HepG2 (cell line): ENCODE measurements around the gene SEZ6. TPM values are rescaled to one million over a fixed set of nuclear protein-coding genes. Genes with fewer than 3 reads are reported as not detected.

Experiments
- AHR ChIP-seq: IDR thresholded peaks from 2 replicates; pipeline ENCODE4 v1.6.1; 2018; ENCODE audit warnings: missing genetic modification reagents, missing compliant biosample characterization
- ARHGAP35 ChIP-seq: sonication (generic); formaldehyde crosslinking; IDR thresholded peaks from 2 replicates; pipeline ENCODE4 v1.9.0; 2022; ENCODE audit warnings: mild to moderate bottlenecking, inconsistent platforms, moderate library complexity, missing genetic modification reagents, borderline replicate concordance
- BATF2 ChIP-seq: sonication (generic); formaldehyde crosslinking; IDR thresholded peaks from 2 replicates; pipeline ENCODE4 v1.8.0; 2022; ENCODE audit warnings: mild to moderate bottlenecking, missing genetic modification reagents, moderate library complexity
- BCLAF1 ChIP-seq: fragments of 450-650 bp; IDR thresholded peaks from 2 replicates; pipeline ENCODE4 v1.6.1; 2017; ENCODE audit warnings: mild to moderate bottlenecking
- CEBPG ChIP-seq: IDR thresholded peaks from 2 replicates; pipeline ENCODE4 v1.6.1; 2016
- ELF1 ChIP-seq: sonication (generic); formaldehyde crosslinking; IDR thresholded peaks from 2 replicates; pipeline ENCODE4 v1.4.0; 2020; ENCODE audit warnings: missing genetic modification reagents
- ETV6 ChIP-seq: sonication (generic); formaldehyde crosslinking; conservative IDR thresholded peaks from 2 replicates; pipeline ENCODE4 v1.4.0; 2020; ENCODE audit warnings: missing genetic modification reagents
- FIP1L1 ChIP-seq: fragments of 200-400 bp; formaldehyde crosslinking; IDR thresholded peaks from 2 replicates; pipeline ENCODE4 v1.6.1; 2018; ENCODE audit warnings: low read depth, mild to moderate bottlenecking, low read length, moderate library complexity, borderline replicate concordance; ENCODE audit not compliant: insufficient read depth
- GABPA ChIP-seq, 2 experiments: IDR thresholded peaks; 2 replicates each; pipeline ENCODE4 v1.6.1; 2011 to 2016; ENCODE audit warnings: low read depth in 2 of 2, low read length in 1 of 2, missing biosample characterization in 1 of 2, missing genetic modification characterization in 1 of 2
- JUNB ChIP-seq: sonication (generic); formaldehyde crosslinking; IDR thresholded peaks from 2 replicates; pipeline ENCODE4 v1.8.0; 2022; ENCODE audit warnings: missing genetic modification reagents, mild to moderate bottlenecking, borderline replicate concordance
- KAT2B ChIP-seq: fragments of 150-350 bp; IDR thresholded peaks from 2 replicates; pipeline ENCODE4 v1.6.1; 2014; ENCODE audit warnings: low read depth, low read length, borderline replicate concordance
- MAF1 ChIP-seq: sonication (generic); formaldehyde crosslinking; IDR thresholded peaks from 2 replicates; pipeline ENCODE4 v1.5.0; 2020; ENCODE audit warnings: missing genetic modification reagents, borderline replicate concordance
- MBD4 ChIP-seq: IDR thresholded peaks from 2 replicates; pipeline ENCODE4 v1.6.1; 2012; ENCODE audit warnings: low read length, inconsistent platforms, borderline replicate concordance
- PHB2 ChIP-seq: fragments of 450-650 bp; IDR thresholded peaks from 2 replicates; pipeline ENCODE4 v1.6.1; 2018; ENCODE audit not compliant: partially characterized antibody
- SRF ChIP-seq: IDR thresholded peaks from 2 replicates; pipeline ENCODE4 v1.6.1; 2011; ENCODE audit warnings: mild to moderate bottlenecking, low read depth, low read length, moderate library complexity
- STAG1 ChIP-seq: sonication (generic); formaldehyde crosslinking; IDR thresholded peaks from 2 replicates; pipeline ENCODE4 v1.4.0; 2020; ENCODE audit warnings: missing genetic modification reagents
- TAF15 ChIP-seq: fragments of 200-400 bp; formaldehyde crosslinking; IDR thresholded peaks from one replicate; pipeline ENCODE4 v1.6.1; 2018; ENCODE audit warnings: mild to moderate bottlenecking, low read depth, low read length; ENCODE audit not compliant: poor library complexity, severe bottlenecking
- TEF ChIP-seq: sonication (generic); formaldehyde crosslinking; IDR thresholded peaks from 2 replicates; pipeline ENCODE4 v1.5.0; 2020; ENCODE audit warnings: missing genetic modification reagents
- ZKSCAN1 ChIP-seq: fragments of 150-350 bp; IDR thresholded peaks from 2 replicates; pipeline ENCODE4 v1.6.1; 2014; ENCODE audit warnings: low read length
- ZNF20 ChIP-seq: sonication (generic); formaldehyde crosslinking; IDR thresholded peaks from 2 replicates; pipeline ENCODE4 v1.4.0; 2020; ENCODE audit warnings: mild to moderate bottlenecking, moderate library complexity, missing genetic modification reagents
- ZNF207 ChIP-seq: fragments of 450-650 bp; IDR thresholded peaks from 2 replicates; pipeline ENCODE4 v1.6.1; 2016; ENCODE audit warnings: antibody characterized with exemption, borderline replicate concordance
- ZNF256 ChIP-seq: sonication (generic); formaldehyde crosslinking; conservative IDR thresholded peaks from 2 replicates; pipeline ENCODE4 v1.4.0; 2020; ENCODE audit warnings: missing genetic modification reagents
- ZNF263 ChIP-seq: sonication (generic); formaldehyde crosslinking; IDR thresholded peaks from 2 replicates; pipeline ENCODE4 v1.4.0; 2020; ENCODE audit warnings: missing genetic modification reagents
- ZNF3 ChIP-seq: IDR thresholded peaks from 2 replicates; pipeline ENCODE4 v1.7.0; 2017; ENCODE audit warnings: inconsistent platforms
- ZNF317 ChIP-seq: sonication (generic); formaldehyde crosslinking; IDR thresholded peaks from 2 replicates; pipeline ENCODE4 v1.5.0; 2020; ENCODE audit warnings: mild to moderate bottlenecking, missing genetic modification reagents
- ZNF326 ChIP-seq: sonication (generic); formaldehyde crosslinking; IDR thresholded peaks from 2 replicates; pipeline ENCODE4 v1.4.0; 2020; ENCODE audit warnings: missing genetic modification reagents, borderline replicate concordance
- ZNF354B ChIP-seq: sonication (generic); formaldehyde crosslinking; IDR thresholded peaks from 2 replicates; pipeline ENCODE4 v1.8.0; 2022; ENCODE audit warnings: mild to moderate bottlenecking, missing genetic modification reagents
- ZNF672 ChIP-seq: sonication (generic); formaldehyde crosslinking; IDR thresholded peaks from 2 replicates; pipeline ENCODE4 v1.8.1; 2022; ENCODE audit warnings: missing genetic modification reagents
- ZNF678 ChIP-seq: sonication (generic); formaldehyde crosslinking; IDR thresholded peaks from 2 replicates; pipeline ENCODE4 v1.4.0; 2020; ENCODE audit warnings: mild to moderate bottlenecking, missing genetic modification reagents
- ZNF782 ChIP-seq: sonication (generic); formaldehyde crosslinking; IDR thresholded peaks from 2 replicates; pipeline ENCODE4 v1.4.0; 2020; ENCODE audit warnings: missing genetic modification reagents, mild to moderate bottlenecking, borderline replicate concordance
- polyA plus RNA-seq, 8 experiments: library from polyadenylated mRNA; depleted of rRNA in 3 of 8; stranded (reverse) in 7 of 8; unstranded in 1 of 8; fragments of >200 nt; fragmentation: Illumina TruSeq in 4 of 8; extraction: Trizol in 4 of 8; gene quantifications; 2 replicates each; pipeline versions ENCODE4 v1.2.1 to v1.2.3, GENCODE V29; 2011 to 2016; ENCODE audit warnings: low read depth in 4 of 8, missing spikeins in 1 of 8, mixed read lengths in 1 of 8; ENCODE audit not compliant: insufficient read depth in 1 of 8
- total RNA-seq, 5 experiments: library from RNA; depleted of rRNA; stranded (reverse); fragments of >200 nt; fragmentation: Illumina TruSeq; extraction: Trizol; gene quantifications; 2 replicates each; pipeline ENCODE4 v1.2.3, GENCODE V29; 2016; ENCODE audit warnings: low read depth in 1 of 5

SEZ6 gene
- total and polyA plus RNA-seq, 2 of the 13 experiments (the other 11 are each of a cell fraction or from before 2014, with no cell fraction given) = not detected

DNA sequence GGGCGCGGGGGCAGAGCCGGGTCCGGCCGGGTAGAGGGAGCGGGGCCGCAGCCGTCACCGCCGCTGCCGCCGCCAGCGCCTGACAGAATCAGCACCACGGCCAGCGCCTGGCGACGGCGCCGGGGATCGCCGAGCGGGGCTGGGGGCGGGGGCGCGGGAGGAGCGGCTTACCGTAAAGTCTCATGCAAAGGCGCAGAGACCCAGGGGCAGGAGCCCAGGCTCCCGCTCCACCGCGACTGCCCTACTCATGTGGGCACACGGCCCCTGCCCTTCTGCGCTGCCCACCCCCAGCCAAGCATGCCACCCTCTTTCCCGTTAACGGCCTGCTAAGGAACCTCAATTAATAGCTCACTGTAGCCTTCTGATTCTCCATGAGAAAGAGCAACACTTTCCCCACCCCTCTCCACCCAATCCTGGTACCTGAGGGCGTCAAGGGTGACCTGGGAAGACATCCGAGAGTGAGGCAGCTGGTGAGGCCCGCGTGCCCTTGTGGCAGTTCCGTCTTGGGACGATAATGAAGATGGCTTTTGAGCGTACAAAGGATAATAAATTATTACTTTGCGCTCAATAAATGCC lies at the start of gene SEZ6 (continued):
- TF ChIP-seq ZNF20 (CRISPR knock-in tag) = no peak
- TF ChIP-seq GABPA (IDR thresholded peaks at IDR 0.05; ENCODE audit: low read depth, low read length) = no peak
- no peak for TF ChIP-seq GABPA (CRISPR knock-in tag; IDR thresholded peaks at IDR 0.05; ENCODE audit: low read depth)
- TF ChIP-seq MAF1 (CRISPR knock-in tag) = peak; percentile 90; the same call in 1 of the 2 replicates
- no peak for TF ChIP-seq TAF15
- TF ChIP-seq BATF2 (CRISPR knock-in tag) = peak; percentile 82; the same call in 1 of the 2 replicates
- TF ChIP-seq ZKSCAN1 = no peak
- TF ChIP-seq ARHGAP35 (CRISPR knock-in tag) = peak; percentile 82; the same call in 1 of the 2 replicates
- no peak for TF ChIP-seq ZNF326
- TF ChIP-seq KAT2B = no peak
- TF ChIP-seq ELF1 = no peak
- peak; percentile 89; the same call in 1 of the 2 replicates for TF ChIP-seq AHR (CRISPR knock-in tag)
- TF ChIP-seq ZNF782 (CRISPR knock-in tag) = peak; percentile 77; the same call in 1 of the 2 replicates
- no peak for TF ChIP-seq ZNF3 (CRISPR knock-in tag)
- no peak for TF ChIP-seq PHB2
- TF ChIP-seq SRF = no peak
- peak; percentile 77 for TF ChIP-seq ZNF263 (CRISPR knock-in tag)
- no peak for TF ChIP-seq ZNF317
- peak; percentile 97 for TF ChIP-seq ETV6
- TF ChIP-seq ZNF256 (CRISPR knock-in tag) = peak; percentile 92
- no peak for TF ChIP-seq FIP1L1
- no peak for TF ChIP-seq BCLAF1
- peak; percentile 88 for TF ChIP-seq TEF (CRISPR knock-in tag)
- TF ChIP-seq STAG1 = peak; percentile 26; the same call in 1 of the 2 replicates
- TF ChIP-seq ZNF207 = no peak
- TF ChIP-seq ZNF354B = no peak
- TF ChIP-seq ZNF672 (CRISPR knock-in tag) = peak; percentile 71; the same call in 1 of the 2 replicates
- peak; percentile 79; the same call in 1 of the 2 replicates for TF ChIP-seq ZNF678
- TF ChIP-seq MBD4 = no peak
- TF ChIP-seq CEBPG = 0 out of 2 replicates have a peak, but pooled peaks have one; percentile 9
- TF ChIP-seq JUNB = peak; percentile 55; the same call in 1 of the 2 replicates
